Activated B cell treated with CpG ODN at 0.5 μM for 24 hours (primary cell): ENCODE results near the gene KRTAP19-3. TPM values are rescaled to one million over a fixed set of nuclear protein-coding genes. Genes with fewer than 3 reads are reported as not detected.

Experiments
- ATAC-seq: fragments of 200-7000 bp; cut with Tn5 transposase; one replicate; pipeline ENCODE4 v1.10.0; 2021; ENCODE audit warnings: low read depth, mild to moderate bottlenecking, moderate library complexity
- CTCF ChIA-PET: fragments of 350-600 bp; sonication (Branson Sonifier 250); formaldehyde crosslinking; loops from one replicate; lab custom pipeline; 2021; ENCODE audit warnings: antibody characterized with exemption; lab: Charles Lee
- POLR2A ChIA-PET: fragments of 350-600 bp; sonication (Branson Sonifier 250); formaldehyde crosslinking; loops from one replicate; lab custom pipeline; 2021; ENCODE audit warnings: antibody characterized with exemption; lab: Charles Lee
- DNase-seq: peaks from one replicate; pipeline ENCODE4 v3.0.0; 2022
- H3K27ac Mint-ChIP-seq: one replicate; pipeline ENCODE4 v1.8.0; 2020; ENCODE audit warnings: mixed read lengths
- H3K27me3 Mint-ChIP-seq: one replicate; pipeline ENCODE4 v1.8.0; 2021; ENCODE audit warnings: mixed read lengths
- H3K36me3 Mint-ChIP-seq: one replicate; pipeline ENCODE4 v1.8.0; 2021; ENCODE audit warnings: low read depth, mixed read lengths
- H3K4me1 Mint-ChIP-seq: one replicate; pipeline ENCODE4 v1.8.0; 2021; ENCODE audit warnings: mixed read lengths
- H3K4me3 Mint-ChIP-seq: one replicate; pipeline ENCODE4 v1.8.0; 2020; ENCODE audit warnings: mild to moderate bottlenecking, mixed read lengths
- H3K9me3 Mint-ChIP-seq: one replicate; pipeline ENCODE4 v1.8.0; 2020; ENCODE audit warnings: mixed read lengths
- intact Hi-C: fragments of 100-400 bp; cut with micrococcal nuclease; formaldehyde crosslinking; loops from one replicate; pipeline ENCODE4 v1.15.1; 2024
- total RNA-seq: library from RNA; stranded (reverse); gene quantifications from 2 replicates; pipeline ENCODE4 v1.2.3, GENCODE V29; 2022
- TF ChIP-seq, protein P1 (sequence below): fragments of 200-600 bp; IDR thresholded peaks from one replicate; pipeline ENCODE4 v1.8.0; 2022; ENCODE audit warnings: antibody characterized with exemption, mild to moderate bottlenecking

Gene KRTAP19-3
- total RNA-seq, 1 donor from 2014 or later = not detected

DNA sequence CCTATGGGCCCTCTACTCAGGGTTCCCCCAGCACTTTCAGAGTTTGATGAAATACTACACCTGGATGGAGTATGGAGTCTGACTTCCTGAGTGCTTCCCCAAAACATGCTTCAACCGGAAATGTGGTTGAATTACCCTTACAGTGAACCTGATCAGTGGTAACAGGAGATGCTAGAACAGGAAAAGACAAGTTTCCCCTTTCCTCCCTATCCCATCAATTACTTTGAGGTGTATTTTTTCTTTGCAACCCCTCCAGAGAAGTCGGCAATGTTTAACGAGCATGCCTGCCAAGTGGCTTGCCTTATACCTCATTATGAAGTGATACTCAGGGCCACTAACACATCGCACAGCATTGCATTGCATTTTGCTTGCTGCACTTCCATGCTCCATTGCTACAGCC is 44.8 kb downstream of the KRTAP19-3 start:
- Mint-ChIP-seq H3K27ac (no peak overlapping the region), H3K27me3 (no peaks in the 10 kb centered on the region), H3K4me3 (no peak overlapping the region), H3K4me1 (no peaks in the 10 kb centered on the region), H3K36me3 (no peaks in the 10 kb centered on the region), H3K9me3 (no peaks in the 10 kb centered on the region)
- ATAC-seq = no peak
- ChIA-PET POLR2A (no interaction called here), CTCF (no interaction called here)
- TF ChIP-seq, protein P1, sequence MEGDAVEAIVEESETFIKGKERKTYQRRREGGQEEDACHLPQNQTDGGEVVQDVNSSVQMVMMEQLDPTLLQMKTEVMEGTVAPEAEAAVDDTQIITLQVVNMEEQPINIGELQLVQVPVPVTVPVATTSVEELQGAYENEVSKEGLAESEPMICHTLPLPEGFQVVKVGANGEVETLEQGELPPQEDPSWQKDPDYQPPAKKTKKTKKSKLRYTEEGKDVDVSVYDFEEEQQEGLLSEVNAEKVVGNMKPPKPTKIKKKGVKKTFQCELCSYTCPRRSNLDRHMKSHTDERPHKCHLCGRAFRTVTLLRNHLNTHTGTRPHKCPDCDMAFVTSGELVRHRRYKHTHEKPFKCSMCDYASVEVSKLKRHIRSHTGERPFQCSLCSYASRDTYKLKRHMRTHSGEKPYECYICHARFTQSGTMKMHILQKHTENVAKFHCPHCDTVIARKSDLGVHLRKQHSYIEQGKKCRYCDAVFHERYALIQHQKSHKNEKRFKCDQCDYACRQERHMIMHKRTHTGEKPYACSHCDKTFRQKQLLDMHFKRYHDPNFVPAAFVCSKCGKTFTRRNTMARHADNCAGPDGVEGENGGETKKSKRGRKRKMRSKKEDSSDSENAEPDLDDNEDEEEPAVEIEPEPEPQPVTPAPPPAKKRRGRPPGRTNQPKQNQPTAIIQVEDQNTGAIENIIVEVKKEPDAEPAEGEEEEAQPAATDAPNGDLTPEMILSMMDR = no peak
- DNase-seq = no peak
- intact Hi-C loops = loop anchor here (10.0 kb wide), 1 partner anchor 48 kb away; the partner anchor contains the start of genes KRTAP19-3 and KRTAP19-4

DNA sequence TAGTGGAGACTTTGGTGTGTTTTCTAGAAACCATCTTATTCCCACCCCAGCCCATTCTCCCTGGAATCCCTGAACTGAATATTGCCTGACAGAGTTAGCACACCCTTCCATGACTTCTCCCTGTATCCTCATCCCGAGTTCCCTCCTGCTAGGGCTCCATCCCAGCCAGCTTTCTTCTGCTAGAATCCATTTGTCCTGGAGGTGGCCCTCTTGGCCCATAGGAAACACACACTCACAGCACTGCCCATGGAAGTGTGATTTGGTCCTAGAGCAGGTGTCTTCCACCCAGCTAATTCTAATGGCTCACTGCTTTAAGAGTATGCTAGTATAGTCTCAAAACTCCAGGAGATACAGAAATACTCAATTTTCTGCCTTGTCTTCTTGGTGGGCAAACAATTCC is 47.6 kb downstream of the KRTAP19-3 start:
- ChIA-PET CTCF (no interaction called here), POLR2A (no interaction called here)
- DNase-seq = no peak
- Mint-ChIP-seq H3K9me3 (peaks cover 4% of the 10 kb centered on the region), H3K4me3 (no peak overlapping the region), H3K27ac (no peak overlapping the region), H3K36me3 (no peaks in the 10 kb centered on the region), H3K4me1 (no peaks in the 10 kb centered on the region), H3K27me3 (no peaks in the 10 kb centered on the region)
- intact Hi-C loops = loop anchor here (10.0 kb wide), 1 partner anchor 51 kb away; the partner anchor contains the start of genes KRTAP19-3 and KRTAP19-4
- TF ChIP-seq, protein P1 = no peak
- no peak for ATAC-seq

DNA sequence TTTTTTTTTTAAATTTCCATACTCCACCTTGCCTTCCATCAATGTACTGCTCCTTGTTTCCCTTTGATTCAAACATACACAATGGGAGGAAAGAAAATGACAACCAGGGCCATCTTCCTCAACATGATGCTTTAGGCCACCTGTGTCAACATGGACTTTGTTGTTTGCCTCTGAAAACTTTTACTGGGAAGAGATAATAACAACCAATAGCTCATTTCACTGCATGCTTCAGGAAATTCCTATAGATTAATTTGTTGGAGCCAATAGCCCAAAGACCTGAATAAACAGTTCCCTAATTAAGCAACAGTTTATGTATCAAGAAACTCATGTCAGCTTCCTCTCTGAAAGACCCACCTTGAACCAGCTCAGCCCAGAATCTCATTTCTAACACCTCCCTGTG is 48.6 kb downstream of the KRTAP19-3 start:
- Mint-ChIP-seq H3K9me3 (peaks cover 4% of the 10 kb centered on the region), H3K36me3 (no peaks in the 10 kb centered on the region), H3K4me1 (no peaks in the 10 kb centered on the region), H3K27ac (no peak overlapping the region), H3K27me3 (no peaks in the 10 kb centered on the region), H3K4me3 (no peak overlapping the region)
- no peak for DNase-seq
- ATAC-seq = no peak
- intact Hi-C loops = loop anchor here (10.0 kb wide), 1 partner anchor 52 kb away; the partner anchor contains the start of genes KRTAP19-3 and KRTAP19-4
- POLR2A ChIA-PET = no interaction called here
- CTCF ChIA-PET = no interaction called here
- TF ChIP-seq, protein P1 = no peak

Other genes starting within 250 kb of the KRTAP19-3 start
- gene KRTAP24-1, start 209.1 kb downstream of the KRTAP19-3 start, total RNA-seq = not detected in 2 replicates
- gene KRTAP25-1, start 202.5 kb downstream of the KRTAP19-3 start, total RNA-seq = not detected in 2 replicates
- gene KRTAP26-1, start 171.7 kb downstream of the KRTAP19-3 start, total RNA-seq = not detected in 2 replicates
- not detected in 2 replicates for gene KRTAP27-1, start 154.3 kb downstream of the KRTAP19-3 start, total RNA-seq
- gene KRTAP23-1, start 143.4 kb downstream of the KRTAP19-3 start, total RNA-seq = not detected in 2 replicates
- not detected in 2 replicates for gene KRTAP13-2, start 119.7 kb downstream of the KRTAP19-3 start, total RNA-seq
- gene KRTAP13-1, start 96.0 kb downstream of the KRTAP19-3 start, total RNA-seq = not detected in 2 replicates
- not detected in 2 replicates for gene KRTAP13-3, start 66.1 kb downstream of the KRTAP19-3 start, total RNA-seq
- gene KRTAP13-4, start 61.8 kb downstream of the KRTAP19-3 start, total RNA-seq = not detected in 2 replicates
- gene KRTAP15-1, start 51.7 kb downstream of the KRTAP19-3 start, total RNA-seq = not detected in 2 replicates
- not detected in 2 replicates for gene KRTAP19-1, start 11.6 kb downstream of the KRTAP19-3 start, total RNA-seq
- not detected in 2 replicates for gene KRTAP19-2, start 4.6 kb downstream of the KRTAP19-3 start, total RNA-seq
- gene KRTAP19-4, start 5.2 kb upstream of the KRTAP19-3 start, total RNA-seq = not detected in 2 replicates
- not detected in 2 replicates for gene KRTAP19-5, start 10.1 kb upstream of the KRTAP19-3 start, total RNA-seq
- gene KRTAP19-6, start 49.9 kb upstream of the KRTAP19-3 start, total RNA-seq = not detected in 2 replicates
- not detected in 2 replicates for gene KRTAP19-7, start 69.3 kb upstream of the KRTAP19-3 start, total RNA-seq
- gene KRTAP22-2, start 98.4 kb upstream of the KRTAP19-3 start, total RNA-seq = not detected in 2 replicates
- gene KRTAP6-3, start 100.4 kb upstream of the KRTAP19-3 start, total RNA-seq = not detected in 2 replicates
- gene KRTAP6-2, start 106.9 kb upstream of the KRTAP19-3 start, total RNA-seq = not detected in 2 replicates
- not detected in 2 replicates for gene KRTAP22-1, start 109.1 kb upstream of the KRTAP19-3 start, total RNA-seq
- not detected in 2 replicates for gene KRTAP6-1, start 121.9 kb upstream of the KRTAP19-3 start, total RNA-seq
- not detected in 2 replicates for gene KRTAP20-1, start 124.4 kb upstream of the KRTAP19-3 start, total RNA-seq
- gene KRTAP20-4, start 128.6 kb upstream of the KRTAP19-3 start, total RNA-seq = not detected in 2 replicates
- gene KRTAP20-2, start 143.2 kb upstream of the KRTAP19-3 start, total RNA-seq = not detected in 2 replicates
- not detected in 2 replicates for gene KRTAP20-3, start 150.9 kb upstream of the KRTAP19-3 start, total RNA-seq
- gene KRTAP21-3, start 226.8 kb upstream of the KRTAP19-3 start, total RNA-seq = not detected in 2 replicates